Osteocyte (in vitro differentiated cells): Measurements from ENCODE around the gene FGF11. TPM values are rescaled to one million over a fixed set of nuclear protein-coding genes. Genes with fewer than 3 reads are reported as not detected.

Experiments used
- DNase-seq: peaks from one replicate; pipeline ENCODE4 v3.0.0; 2021; ENCODE audit warnings: mixed read lengths; ENCODE audit not compliant: unreplicated experiment; ENCODE audit errors: extremely low spot score
- H3K27ac Mint-ChIP-seq: one replicate; pipeline ENCODE4 v1.8.0; 2021; ENCODE audit warnings: mild to moderate bottlenecking, mixed read lengths; ENCODE audit not compliant: unreplicated experiment
- H3K27me3 Mint-ChIP-seq: one replicate; pipeline ENCODE4 v1.8.0; 2021; ENCODE audit warnings: mixed read lengths; ENCODE audit not compliant: unreplicated experiment
- H3K36me3 Mint-ChIP-seq: one replicate; pipeline ENCODE4 v1.8.0; 2021; ENCODE audit warnings: mixed read lengths; ENCODE audit not compliant: unreplicated experiment
- H3K4me1 Mint-ChIP-seq: one replicate; pipeline ENCODE4 v1.8.0; 2021; ENCODE audit warnings: mixed read lengths; ENCODE audit not compliant: unreplicated experiment
- H3K4me3 Mint-ChIP-seq: one replicate; pipeline ENCODE4 v1.8.0; 2021; ENCODE audit warnings: mild to moderate bottlenecking, moderate library complexity, mixed read lengths; ENCODE audit not compliant: unreplicated experiment
- H3K9me3 Mint-ChIP-seq: one replicate; pipeline ENCODE4 v1.8.0; 2021; ENCODE audit warnings: mixed read lengths; ENCODE audit not compliant: unreplicated experiment
- CTCF ChIP-seq: fragments of 200-600 bp; sonication (generic); IDR thresholded peaks from 2 replicates; pipeline ENCODE4 v1.5.0; 2021; ENCODE audit warnings: antibody characterized with exemption, mild to moderate bottlenecking, moderate library complexity
- total RNA-seq: library from RNA; stranded (reverse); gene quantifications from 2 replicates; pipeline ENCODE4 v1.2.1, GENCODE V29; 2021

Gene FGF11
- total RNA-seq, 1 donor from 2014 or later, result 1.3 TPM

DNA sequence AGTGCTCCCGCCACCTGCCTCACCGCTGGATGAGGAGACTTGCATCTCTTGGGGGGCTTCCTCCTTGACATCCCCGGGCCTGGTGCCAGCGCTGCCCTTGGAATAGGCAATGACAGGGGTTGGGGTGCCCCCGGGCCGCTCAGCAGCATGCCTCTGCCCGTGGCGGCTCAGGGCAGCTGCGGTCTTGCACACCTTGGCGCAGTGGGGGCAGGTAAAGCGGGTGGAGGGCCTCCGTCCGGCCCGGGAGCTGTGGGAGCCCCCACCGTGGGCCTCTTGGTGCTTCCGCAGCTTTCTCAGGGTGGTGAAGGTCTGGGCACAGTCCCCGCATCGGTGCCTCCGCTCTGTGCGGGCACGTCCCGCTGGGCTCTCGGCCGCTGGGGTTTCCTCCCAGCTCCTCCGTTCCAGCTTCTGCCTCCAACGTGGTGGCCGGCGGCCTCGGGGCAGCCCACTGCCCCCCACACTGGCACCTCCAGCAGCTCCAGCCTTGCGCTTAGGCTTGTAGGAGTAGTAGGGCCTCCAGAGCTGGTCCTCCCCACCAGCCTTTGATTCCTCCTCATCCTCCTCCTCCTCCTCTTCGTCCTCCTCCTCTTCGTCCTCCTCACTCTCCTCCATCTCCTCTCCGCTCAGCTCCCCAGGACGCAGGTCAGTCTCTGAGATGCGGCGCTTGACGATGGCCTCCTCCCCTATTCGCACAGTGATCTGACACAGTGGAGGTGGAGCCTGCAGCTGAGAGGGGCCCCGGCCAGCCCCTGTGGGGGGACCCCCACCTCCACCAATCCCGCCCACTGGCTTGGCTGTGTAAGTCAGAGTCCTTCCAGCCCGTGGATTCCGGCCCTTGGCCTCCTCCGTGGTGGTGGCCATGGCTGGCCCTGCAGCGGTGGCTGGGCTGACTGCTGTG is 23.4 kb downstream of the FGF11 start:
- H3K9me3 Mint-ChIP-seq, result no peaks in the 10 kb centered on the region
- H3K4me1 Mint-ChIP-seq, result peaks cover under 1% of the 10 kb centered on the region
- H3K4me3 Mint-ChIP-seq, result no peak overlapping the region
- DNase-seq, result no peak
- H3K27me3 Mint-ChIP-seq, result no peaks in the 10 kb centered on the region
- no peak overlapping the region for H3K27ac Mint-ChIP-seq
- no peak for TF ChIP-seq CTCF
- peaks cover 16% of the 10 kb centered on the region for H3K36me3 Mint-ChIP-seq

- no peak overlapping the region for H3K4me3 Mint-ChIP-seq
- H3K36me3 Mint-ChIP-seq, result peaks cover 16% of the 10 kb centered on the region
- no peaks in the 10 kb centered on the region for H3K9me3 Mint-ChIP-seq
- H3K27ac Mint-ChIP-seq, result no peak overlapping the region
- TF ChIP-seq CTCF, result no peak
- no peaks in the 10 kb centered on the region for H3K4me1 Mint-ChIP-seq
- DNase-seq, result no peak
- no peaks in the 10 kb centered on the region for H3K27me3 Mint-ChIP-seq
Observed at GRCh38 chr17:7463372-7463846, 24.1 kb downstream of the FGF11 start.

GRCh38 chr17:7464081-7464480 is 24.8 kb downstream of the FGF11 start:
- no peak for TF ChIP-seq CTCF
- no peak for DNase-seq
- Mint-ChIP-seq H3K27ac (no peak overlapping the region), H3K27me3 (no peaks in the 10 kb centered on the region), H3K4me1 (no peaks in the 10 kb centered on the region), H3K36me3 (peaks cover 16% of the 10 kb centered on the region), H3K4me3 (no peak overlapping the region), H3K9me3 (no peaks in the 10 kb centered on the region)

DNA sequence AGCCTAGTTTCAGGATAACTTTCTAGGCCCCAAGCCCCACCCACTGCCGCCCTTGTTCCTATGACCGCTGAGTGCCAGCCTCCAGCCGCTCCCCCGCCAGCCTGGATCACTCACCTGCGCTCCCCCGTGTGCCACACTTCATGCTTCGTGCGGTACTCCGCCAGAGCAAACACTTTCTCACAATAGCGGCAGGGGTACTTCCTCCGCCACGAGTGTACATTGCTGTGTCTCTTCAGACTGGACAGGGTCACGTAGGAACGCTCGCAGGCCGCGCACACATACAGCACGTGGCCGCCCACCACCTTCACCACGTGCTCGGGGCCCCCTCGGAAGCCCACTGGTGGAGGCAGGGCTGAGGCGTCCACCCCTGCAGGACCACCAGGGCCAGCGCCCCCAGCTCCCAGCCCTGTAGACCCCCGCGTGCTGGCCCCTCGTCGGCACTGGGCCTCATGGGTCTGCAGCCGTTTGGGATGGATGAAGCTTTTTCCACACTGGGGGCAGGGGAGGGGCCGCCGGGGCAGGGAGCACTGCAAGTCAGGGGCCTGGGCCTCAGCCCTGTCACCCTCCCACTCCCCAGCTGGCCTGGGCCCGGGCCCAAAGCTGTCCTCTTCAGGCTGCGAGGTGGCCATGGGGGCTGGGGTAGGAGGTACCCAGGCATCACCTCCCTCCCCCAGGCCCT is 26.4 kb downstream of the FGF11 start:
- no peak for TF ChIP-seq CTCF
- peaks cover 16% of the 10 kb centered on the region for H3K36me3 Mint-ChIP-seq
- no peaks in the 10 kb centered on the region for H3K9me3 Mint-ChIP-seq
- DNase-seq, result no peak
- H3K4me1 Mint-ChIP-seq, result no peaks in the 10 kb centered on the region
- H3K27me3 Mint-ChIP-seq, result no peaks in the 10 kb centered on the region
- H3K27ac Mint-ChIP-seq, result no peak overlapping the region
- no peak overlapping the region for H3K4me3 Mint-ChIP-seq

DNA sequence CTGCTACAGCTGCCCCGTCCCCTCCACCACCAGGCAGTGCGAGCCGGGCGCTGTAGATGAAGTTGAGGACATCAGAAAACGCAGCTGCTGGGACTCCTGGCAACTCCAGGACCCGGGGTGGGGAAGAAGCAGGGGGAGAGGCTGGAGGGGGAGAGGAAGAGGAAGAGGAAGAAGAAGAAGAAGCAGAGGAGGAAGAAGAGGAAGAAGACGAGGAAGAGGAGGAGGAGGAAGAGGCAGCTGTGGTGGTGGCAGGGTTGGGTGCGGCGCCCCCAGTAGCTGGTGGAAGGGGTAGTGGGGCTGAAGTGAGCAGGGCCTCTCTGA is 27.0 kb downstream of the FGF11 start:
- Mint-ChIP-seq H3K27ac (no peak overlapping the region), H3K9me3 (no peaks in the 10 kb centered on the region), H3K4me3 (no peak overlapping the region), H3K4me1 (no peaks in the 10 kb centered on the region), H3K27me3 (no peaks in the 10 kb centered on the region), H3K36me3 (peaks cover 13% of the 10 kb centered on the region)
- no peak for DNase-seq
- no peak for TF ChIP-seq CTCF
